Cardiac septum (tissue), 1 donor: Measurements from ENCODE around the gene TNFRSF11A. TPM values are rescaled to one million over a fixed set of nuclear protein-coding genes. Genes with fewer than 3 reads are reported as not detected.

Experiments
- DNase-seq: peaks from one replicate; pipeline ENCODE4 v3.0.0-alpha.2; 2020; ENCODE audit warnings: low spot score
- intact Hi-C: fragments of 100-400 bp; cut with DNase I; formaldehyde crosslinking; loops from one replicate; pipeline ENCODE4 v1.14.0; 2022
- total RNA-seq: library from RNA; stranded (reverse); fragmentation: NEBNext Ultra II Directional; extraction: Animal tissue kit (Norgen Biotek cat#: 25700); gene quantifications from one replicate; pipeline ENCODE4 v1.2.1, GENCODE V29; 2021
- donor health status: DM: no; HTN: no; CAD: no.

Gene TNFRSF11A
- total RNA-seq, 1 donor from 2014 or later = 1.0 TPM

- intact Hi-C loops = no loop called here
- DNase-seq = no peak
Measured at GRCh38 chr18:62371436-62371835, 46.3 kb downstream of the TNFRSF11A start.

- intact Hi-C loops = no loop called here
- DNase-seq = no peak
Measured at GRCh38 chr18:62372156-62372555, 47.0 kb downstream of the TNFRSF11A start.

- DNase-seq = no peak
- intact Hi-C loops = no loop called here
Measured at GRCh38 chr18:62372882-62373281, 47.8 kb downstream of the TNFRSF11A start.

GRCh38 chr18:62374410-62374965 is 49.4 kb downstream of the TNFRSF11A start:
- DNase-seq = no peak
- intact Hi-C loops = no loop called here

- no peak for DNase-seq
- intact Hi-C loops = no loop called here
Measured at GRCh38 chr18:62377131-62377807, 52.2 kb downstream of the TNFRSF11A start.

- DNase-seq = no peak
- intact Hi-C loops = no loop called here
Measured at GRCh38 chr18:62379051-62379450, 53.9 kb downstream of the TNFRSF11A start.

GRCh38 chr18:62381373-62381772 is 56.3 kb downstream of the TNFRSF11A start:
- intact Hi-C loops = no loop called here
- DNase-seq = no peak

GRCh38 chr18:62384068-62384467 is 59.0 kb downstream of the TNFRSF11A start:
- intact Hi-C loops = no loop called here
- DNase-seq = no peak

GRCh38 chr18:62384610-62385097 is 59.5 kb downstream of the TNFRSF11A start:
- no peak for DNase-seq
- intact Hi-C loops = no loop called here

GRCh38 chr18:62386091-62386490 is 61.0 kb downstream of the TNFRSF11A start:
- intact Hi-C loops = no loop called here
- no peak for DNase-seq

- intact Hi-C loops = no loop called here
- DNase-seq = no peak
Measured at GRCh38 chr18:62386601-62387000, 61.5 kb downstream of the TNFRSF11A start.

- no peak for DNase-seq
- intact Hi-C loops = no loop called here
Measured at GRCh38 chr18:62387257-62387656, 62.1 kb downstream of the TNFRSF11A start.

- DNase-seq = no peak
Measured at GRCh38 chr18:62388855-62389760, 64.0 kb downstream of the TNFRSF11A start.

GRCh38 chr18:62389761-62390481 is 64.8 kb downstream of the TNFRSF11A start:
- intact Hi-C loops = no loop called here
- no peak for DNase-seq

More at GRCh38 chr18:62388855-62389760, 64.0 kb downstream of the TNFRSF11A start:
- intact Hi-C loops = no loop called here

- intact Hi-C loops = no loop called here
- DNase-seq = no peak
Measured at GRCh38 chr18:62394006-62394763, 69.1 kb downstream of the TNFRSF11A start.

GRCh38 chr18:62396381-62396780 is 71.3 kb downstream of the TNFRSF11A start:
- DNase-seq = no peak

GRCh38 chr18:62396967-62397366 is 71.9 kb downstream of the TNFRSF11A start:
- intact Hi-C loops = no loop called here
- DNase-seq = no peak

More at GRCh38 chr18:62396381-62396780, 71.3 kb downstream of the TNFRSF11A start:
- intact Hi-C loops = no loop called here

GRCh38 chr18:62398291-62398690 is 73.2 kb downstream of the TNFRSF11A start:
- intact Hi-C loops = no loop called here
- DNase-seq = no peak

- no peak for DNase-seq
- intact Hi-C loops = no loop called here
Measured at GRCh38 chr18:62399276-62399675, 74.2 kb downstream of the TNFRSF11A start.
